ENCODE results near the gene ETV3L.

The ETV3L gene

DNA sequence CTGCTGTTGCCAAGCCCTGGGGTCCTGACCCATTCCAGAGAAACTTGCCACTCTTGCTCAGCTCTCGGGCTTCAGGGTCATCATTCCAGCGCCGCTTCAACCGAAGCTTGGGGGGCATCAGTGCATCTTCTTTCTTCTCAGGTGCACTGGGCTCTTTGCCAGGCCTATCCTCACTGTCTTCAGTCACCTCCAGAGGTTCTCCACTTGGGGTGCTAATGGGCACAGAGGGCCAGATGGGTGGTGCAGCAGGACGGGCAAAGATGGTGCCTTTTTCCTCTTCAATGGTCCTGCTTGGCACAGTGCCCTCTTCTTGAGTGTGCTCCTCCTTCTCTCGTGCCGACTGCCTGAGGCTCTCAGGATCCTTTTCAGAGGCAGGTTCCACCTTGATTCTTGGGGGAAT is 25.2 kb upstream of the ETV3L start:
- Histone ChIP-seq H3K9me3 (no peaks in the 10 kb centered on the region), H3K4me3 (ENCODE audit: low read depth, low read length) (no peak overlapping the region), H3K36me3 (peaks cover 43% of the 10 kb centered on the region), H3K27me3 (no peaks in the 10 kb centered on the region), H3K4me1 (no peaks in the 10 kb centered on the region)
- TF ChIP-seq CTCF (IDR thresholded peaks at IDR 0.05; ENCODE audit: low read depth, low read length) = no peak
- no peak for DNase-seq

DNA sequence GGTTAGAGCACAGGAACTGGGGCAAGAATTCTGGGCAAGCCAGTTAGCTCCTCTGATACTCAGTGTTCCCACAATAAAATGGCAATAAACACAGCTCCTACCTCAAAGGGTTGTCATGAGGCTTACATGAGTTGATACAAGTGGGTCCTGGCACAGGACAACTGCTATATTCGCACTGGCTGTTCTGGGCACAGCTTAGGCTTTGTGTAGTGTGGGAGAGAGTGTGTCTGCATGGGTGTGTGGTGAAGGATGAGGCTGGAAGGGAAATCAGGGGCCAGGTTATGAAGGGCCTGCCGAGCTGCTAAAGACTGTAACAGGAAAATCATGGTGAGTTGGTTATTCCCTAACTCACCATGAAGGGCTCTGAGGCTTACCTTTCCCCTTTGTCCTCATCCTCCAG is 19.8 kb upstream of the ETV3L start:
- no peaks in the 10 kb centered on the region for H3K9me3 ChIP-seq
- H3K4me1 ChIP-seq = no peaks in the 10 kb centered on the region
- DNase-seq = no peak
- no peak overlapping the region for H3K4me3 ChIP-seq (ENCODE audit: low read depth, low read length)
- H3K36me3 ChIP-seq = peaks cover 19% of the 10 kb centered on the region
- H3K27me3 ChIP-seq = no peaks in the 10 kb centered on the region
- no peak for TF ChIP-seq CTCF (IDR thresholded peaks at IDR 0.05; ENCODE audit: low read depth, low read length)

DNA sequence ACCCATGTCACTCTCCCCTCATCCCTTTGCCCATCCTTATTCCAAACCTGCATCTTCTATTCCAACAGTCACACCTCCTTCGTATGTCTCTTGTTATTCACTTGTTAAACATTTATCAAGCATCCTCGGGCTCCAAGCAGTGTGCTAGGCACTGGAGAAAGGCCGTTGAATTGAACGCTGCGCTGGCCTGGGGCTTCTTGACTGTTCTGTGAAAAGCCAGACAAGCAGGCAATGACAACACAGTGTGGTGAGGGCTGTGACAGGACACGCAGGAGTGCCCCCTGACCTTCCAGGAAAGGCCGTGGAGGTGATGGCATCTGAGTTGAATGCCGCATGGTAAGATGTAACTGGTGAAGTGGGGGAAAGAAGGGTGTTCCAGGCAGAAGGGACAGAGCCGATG is 19.4 kb upstream of the ETV3L start:
- no peak for DNase-seq

DNA sequence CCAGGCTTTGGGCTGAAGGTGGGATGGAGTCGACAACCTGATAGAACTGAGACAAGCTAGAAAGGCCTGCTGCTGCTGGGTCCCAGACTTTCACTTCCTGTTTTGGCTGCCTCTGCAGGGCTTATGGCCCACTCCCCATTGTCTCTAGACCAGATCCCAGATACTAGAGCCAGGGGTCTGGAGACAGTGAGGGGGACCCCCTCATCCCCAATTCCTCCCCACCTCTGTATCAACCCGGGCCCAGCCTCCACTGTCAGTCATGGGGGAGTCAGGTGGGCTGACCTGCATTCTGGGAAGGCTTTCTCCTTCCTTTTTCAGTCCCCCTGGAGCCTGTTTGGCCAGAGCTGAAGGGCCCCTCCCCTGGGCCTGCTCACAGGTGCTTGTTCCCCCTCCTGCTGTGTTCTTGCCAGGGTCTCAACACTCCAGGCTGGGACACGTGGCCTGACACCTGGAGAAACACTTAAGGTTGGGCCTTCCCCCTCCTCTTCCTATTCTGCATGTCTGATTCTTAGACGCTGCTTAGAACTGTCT is 18.0 kb upstream of the ETV3L start:
- Histone ChIP-seq H3K27me3 (no peaks in the 10 kb centered on the region), H3K9me3 (no peaks in the 10 kb centered on the region)
- no peak for TF ChIP-seq CTCF (IDR thresholded peaks at IDR 0.05; ENCODE audit: low read depth, low read length)

More for the DNA sequence above, 19.4 kb upstream of the ETV3L start:
- Histone ChIP-seq H3K4me1 (no peaks in the 10 kb centered on the region), H3K27me3 (no peaks in the 10 kb centered on the region), H3K9me3 (no peaks in the 10 kb centered on the region), H3K4me3 (ENCODE audit: low read depth, low read length) (no peak overlapping the region), H3K36me3 (peaks cover 19% of the 10 kb centered on the region)
- no peak for TF ChIP-seq CTCF (IDR thresholded peaks at IDR 0.05; ENCODE audit: low read depth, low read length)

GRCh38 chr1:157116737-157117103 is 17.1 kb upstream of the ETV3L start:
- Histone ChIP-seq H3K36me3 (peaks cover 6% of the 10 kb centered on the region; the same call in 1 of the 2 replicates), H3K9me3 (no peaks in the 10 kb centered on the region), H3K27me3 (no peaks in the 10 kb centered on the region), H3K4me1 (no peaks in the 10 kb centered on the region), H3K4me3 (ENCODE audit: low read depth, low read length) (no peak overlapping the region)
- TF ChIP-seq CTCF (IDR thresholded peaks at IDR 0.05; ENCODE audit: low read depth, low read length) = no peak
- DNase-seq = no peak

More for the DNA sequence above, 18.0 kb upstream of the ETV3L start:
- Histone ChIP-seq H3K4me3 (ENCODE audit: low read depth, low read length) (no peak overlapping the region), H3K36me3 (peaks cover 7% of the 10 kb centered on the region; the same call in 1 of the 2 replicates), H3K4me1 (no peaks in the 10 kb centered on the region)
- DNase-seq = no peak

DNA sequence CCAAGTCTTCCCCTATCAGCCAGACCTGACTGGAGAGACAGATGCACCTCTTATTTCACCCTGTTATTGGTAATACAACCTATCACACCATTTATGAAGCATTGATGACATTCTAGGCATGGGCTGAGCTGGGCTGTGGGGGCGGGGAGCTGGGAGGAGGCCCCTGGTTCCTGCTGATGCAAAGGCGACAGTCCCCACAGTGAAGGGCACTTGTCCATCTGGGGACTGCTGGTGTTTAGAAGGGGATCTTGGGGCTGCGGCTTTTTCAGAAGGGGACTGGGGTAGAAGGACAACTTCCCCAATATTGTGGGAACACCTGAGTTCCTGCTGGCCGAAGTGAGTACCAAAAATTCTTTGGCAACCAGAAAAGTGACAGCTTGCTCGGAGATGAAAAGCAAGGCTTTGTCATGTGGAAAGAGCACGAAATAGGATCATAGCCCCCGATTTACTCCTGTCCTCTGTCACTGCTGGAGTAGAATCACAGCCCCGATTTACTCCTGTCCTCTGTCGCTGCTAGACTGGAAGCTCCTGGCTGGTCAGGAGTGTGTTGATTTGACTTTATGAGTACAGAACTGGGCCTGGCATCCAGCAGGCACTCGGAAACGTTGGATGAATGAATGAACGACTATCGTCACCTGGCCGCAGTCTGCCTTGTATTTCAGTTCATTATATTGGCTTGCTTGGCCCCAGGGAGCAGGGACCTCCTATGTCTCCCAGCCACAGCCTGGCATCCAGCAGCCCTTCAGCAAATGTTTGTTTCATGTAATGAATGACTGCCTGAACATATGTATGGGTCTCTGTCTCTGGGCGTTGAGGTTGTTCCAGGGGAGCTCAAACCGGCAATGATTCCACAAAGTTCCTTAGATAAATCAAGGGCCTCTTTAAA is 16.5 kb upstream of the ETV3L start:
- H3K4me1 ChIP-seq = no peaks in the 10 kb centered on the region
- TF ChIP-seq CTCF (IDR thresholded peaks at IDR 0.05; ENCODE audit: low read depth, low read length) = no peak
- no peaks in the 10 kb centered on the region for H3K9me3 ChIP-seq
- H3K36me3 ChIP-seq = peaks cover 6% of the 10 kb centered on the region; the same call in 1 of the 2 replicates
- H3K4me3 ChIP-seq (ENCODE audit: low read depth, low read length) = no peak overlapping the region
- no peak for DNase-seq
- H3K27me3 ChIP-seq = no peaks in the 10 kb centered on the region
